Activated T-cell treated with anti-CD3 and anti-CD28 coated beads, Interleukin-2, amount 50 U/mL, for 1 hour (primary cell): ENCODE results near the gene CLDN19.

ENCODE experiments used
- DNase-seq: peaks from one replicate; pipeline ENCODE4 v3.0.0-alpha.2; 2020

Gene CLDN19

GRCh38 chr1:42692911-42693310 lies 47.1 kb downstream of the CLDN19 start:
- no peak for DNase-seq

- no peak for DNase-seq
These were observed 47.6 kb downstream of the CLDN19 start for GRCh38 chr1:42692461-42692860.

GRCh38 chr1:42691157-42691498 lies 48.9 kb downstream of the CLDN19 start:
- DNase-seq, result no peak

GRCh38 chr1:42690477-42691156 lies 49.4 kb downstream of the CLDN19 start:
- DNase-seq, result no peak

- no peak for DNase-seq
These were observed 50.1 kb downstream of the CLDN19 start for GRCh38 chr1:42689912-42690311.

GRCh38 chr1:42686418-42686817 lies 53.6 kb downstream of the CLDN19 start:
- no peak for DNase-seq

- peak; percentile 24 for DNase-seq
These were observed 55.9 kb downstream of the CLDN19 start for GRCh38 chr1:42684139-42684538.
